HUDEP-2 (cell line): ENCODE results near the gene OPRM1.

ENCODE experiments used
- DNase-seq, 76 experiments: peaks; one replicate each; lab custom pipeline; 2025; ENCODE audit not compliant: unreplicated experiment in 76 of 76; lab: John Stamatoyannopoulos, UW

OPRM1 gene

GRCh38 chr6:154080461-154081189 is 41.6 kb downstream of the OPRM1 start:
- DNase-seq: no peak

- no peak for DNase-seq
Measured at GRCh38 chr6:154086510-154086909, 47.5 kb downstream of the OPRM1 start.

DNA sequence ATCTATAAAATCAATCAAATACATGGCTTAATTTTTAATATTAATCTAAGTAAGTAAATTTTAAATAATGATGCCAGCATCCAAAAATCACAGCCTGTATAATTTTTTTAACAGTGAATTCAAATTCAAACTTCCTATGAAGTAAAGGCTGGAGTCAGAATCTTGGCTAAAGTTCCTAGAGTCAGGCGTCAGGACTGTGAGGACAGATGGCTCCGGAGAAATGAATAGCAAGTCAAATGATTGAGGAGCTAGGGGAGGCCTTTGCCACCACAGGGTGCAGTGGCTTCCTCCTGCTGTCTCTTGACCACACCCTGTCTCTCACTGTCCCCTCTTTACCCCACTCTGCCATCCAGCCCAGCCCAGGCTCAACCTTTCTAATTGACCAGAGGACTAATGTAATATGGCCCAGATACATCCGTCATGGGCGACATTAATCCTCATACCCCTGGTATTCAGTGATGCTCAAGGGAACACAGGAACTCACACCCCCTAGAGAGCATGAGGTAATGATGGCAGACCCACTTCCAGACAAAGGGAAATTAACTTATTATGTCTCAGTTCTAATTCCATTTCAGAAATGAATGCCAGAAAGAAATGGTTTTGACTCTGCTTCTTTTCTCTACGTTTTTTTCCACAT is 53.4 kb downstream of the OPRM1 start:
- DNase-seq: no peak

- no peak for DNase-seq
Measured at GRCh38 chr6:154093231-154094044, 54.4 kb downstream of the OPRM1 start.

- no peak for DNase-seq
Measured at GRCh38 chr6:154095571-154095970, 56.5 kb downstream of the OPRM1 start.

DNA sequence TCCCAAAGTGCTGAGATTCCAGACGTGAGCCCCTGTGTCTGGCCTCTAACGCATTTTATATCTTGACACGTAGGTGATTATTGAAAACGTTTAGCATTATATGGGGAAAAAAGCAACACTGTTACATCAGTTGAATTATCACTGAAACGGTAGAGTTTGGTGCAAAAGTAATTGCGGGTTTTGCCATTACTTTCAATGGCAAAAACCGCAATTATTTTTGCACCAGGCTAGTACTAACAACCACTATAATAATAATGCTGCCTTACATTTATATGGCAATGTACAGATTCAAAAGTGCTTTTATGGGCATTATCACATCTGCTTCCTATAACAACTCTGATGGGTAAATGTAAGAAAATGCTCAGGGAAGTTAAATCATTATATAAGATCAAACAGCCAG is 57.3 kb downstream of the OPRM1 start:
- no peak for DNase-seq

DNA sequence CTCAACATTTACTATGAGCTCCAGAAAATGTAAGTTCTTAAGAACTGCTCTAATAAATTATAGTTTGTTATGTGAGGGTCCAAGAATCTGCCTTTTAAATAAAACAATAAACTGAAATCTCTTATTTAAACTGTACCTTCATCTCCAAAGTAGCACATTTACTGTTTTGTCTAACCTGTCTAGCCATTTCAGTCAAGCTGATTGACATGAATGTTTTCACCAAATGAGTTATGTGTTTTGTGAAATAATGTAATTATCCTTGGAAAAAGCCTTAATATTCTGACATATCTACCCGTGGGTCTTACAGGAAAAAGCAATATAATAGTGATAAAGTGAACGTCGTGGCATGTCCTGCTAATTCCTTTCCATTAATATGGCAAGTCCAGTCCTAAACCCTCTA is 57.8 kb downstream of the OPRM1 start:
- DNase-seq: no peak

GRCh38 chr6:154099211-154099610 is 60.2 kb downstream of the OPRM1 start:
- no peak for DNase-seq

DNA sequence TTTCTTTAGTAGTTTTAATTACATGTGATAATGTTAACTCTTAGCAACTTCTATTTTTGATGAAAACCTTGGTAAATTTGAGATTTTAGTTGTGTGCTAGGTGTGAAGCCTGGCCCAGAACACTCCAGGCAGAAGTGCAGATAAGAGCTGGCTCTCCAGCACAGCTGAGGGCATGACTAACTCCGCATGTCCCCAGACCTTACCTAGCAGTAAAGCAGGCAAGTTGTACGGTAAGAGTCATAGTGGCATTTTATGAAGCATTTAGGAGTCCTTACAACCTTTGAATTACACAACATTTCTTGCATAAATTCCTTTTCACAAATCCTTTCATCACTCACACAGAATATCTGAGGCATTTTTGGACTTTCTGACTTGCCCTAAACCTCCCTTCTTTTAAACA is 67.2 kb downstream of the OPRM1 start:
- no peak for DNase-seq

DNA sequence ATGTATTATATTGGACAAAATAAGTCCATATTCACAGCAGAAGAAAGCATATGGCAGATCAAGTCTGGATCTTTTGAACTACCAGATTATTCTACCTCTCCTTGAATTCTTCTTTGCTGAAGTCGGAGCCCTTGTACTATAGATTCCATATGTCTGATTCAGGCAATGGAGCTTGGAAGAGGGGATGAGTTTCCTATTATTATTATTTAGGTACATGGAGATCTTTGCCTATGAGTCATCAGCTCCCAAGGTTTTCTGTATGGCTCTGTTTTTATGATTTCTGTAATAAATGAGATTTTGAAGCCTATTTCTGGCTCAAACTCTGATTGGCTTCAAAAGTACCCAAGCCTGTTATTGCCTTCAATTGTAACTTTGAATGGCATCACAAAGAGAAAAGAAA is 72.0 kb downstream of the OPRM1 start:
- DNase-seq: no peak

GRCh38 chr6:154112181-154112809 is 73.3 kb downstream of the OPRM1 start:
- no peak for DNase-seq

DNA sequence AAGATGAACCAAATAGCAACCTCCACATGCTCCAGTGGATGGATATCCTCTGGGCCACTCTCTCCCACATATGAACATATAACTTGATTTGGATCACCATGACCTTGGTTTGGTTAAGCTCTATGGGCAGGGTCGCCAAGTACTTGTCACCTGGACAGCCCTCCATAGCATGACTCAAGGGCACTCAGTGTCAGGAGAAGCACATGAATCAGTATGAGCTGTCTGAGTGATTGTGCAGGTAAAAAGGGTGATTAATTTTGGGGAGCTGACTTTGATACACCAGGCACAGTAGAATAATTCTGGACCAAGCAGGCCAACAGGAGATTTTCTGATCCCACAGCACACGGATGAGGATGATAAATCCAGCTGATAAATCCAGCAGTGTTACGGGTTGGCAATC is 74.4 kb downstream of the OPRM1 start:
- DNase-seq: no peak

GRCh38 chr6:154117485-154117884 is 78.4 kb downstream of the OPRM1 start:
- no peak for DNase-seq

DNA sequence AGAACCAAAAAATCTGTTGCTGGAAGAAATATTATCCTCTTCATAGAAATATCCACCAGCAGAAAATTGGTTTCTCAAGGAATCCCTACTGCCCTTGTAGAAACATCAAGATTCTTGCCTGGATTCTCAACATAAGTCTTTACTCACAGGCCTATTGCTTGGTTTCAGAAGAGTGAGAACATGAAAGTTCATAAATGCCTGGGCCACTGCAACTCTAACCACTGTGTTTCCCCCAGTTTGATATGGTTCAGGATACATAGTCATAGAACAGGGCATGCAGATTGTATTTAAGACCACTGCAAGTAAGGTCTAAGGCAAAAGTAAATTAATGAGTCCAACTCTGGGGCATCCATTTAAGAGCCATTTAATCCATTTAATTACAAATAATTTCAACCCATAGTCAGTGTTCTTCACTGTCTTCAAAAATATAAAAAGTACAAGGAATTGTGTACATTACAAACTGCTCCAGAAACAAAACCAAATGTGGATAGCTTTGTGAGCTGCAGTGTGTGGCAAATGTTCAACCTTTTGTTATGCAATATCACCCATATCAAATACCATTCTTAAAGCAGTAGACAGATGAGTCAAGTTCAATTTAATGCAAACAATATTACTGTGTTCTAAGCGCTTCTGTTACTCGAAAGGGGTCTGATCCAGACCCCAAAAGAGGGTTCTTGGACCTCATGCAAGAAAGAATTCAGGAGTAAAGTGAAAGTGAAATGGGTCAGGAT is 83.3 kb downstream of the OPRM1 start:
- DNase-seq: no peak

DNA sequence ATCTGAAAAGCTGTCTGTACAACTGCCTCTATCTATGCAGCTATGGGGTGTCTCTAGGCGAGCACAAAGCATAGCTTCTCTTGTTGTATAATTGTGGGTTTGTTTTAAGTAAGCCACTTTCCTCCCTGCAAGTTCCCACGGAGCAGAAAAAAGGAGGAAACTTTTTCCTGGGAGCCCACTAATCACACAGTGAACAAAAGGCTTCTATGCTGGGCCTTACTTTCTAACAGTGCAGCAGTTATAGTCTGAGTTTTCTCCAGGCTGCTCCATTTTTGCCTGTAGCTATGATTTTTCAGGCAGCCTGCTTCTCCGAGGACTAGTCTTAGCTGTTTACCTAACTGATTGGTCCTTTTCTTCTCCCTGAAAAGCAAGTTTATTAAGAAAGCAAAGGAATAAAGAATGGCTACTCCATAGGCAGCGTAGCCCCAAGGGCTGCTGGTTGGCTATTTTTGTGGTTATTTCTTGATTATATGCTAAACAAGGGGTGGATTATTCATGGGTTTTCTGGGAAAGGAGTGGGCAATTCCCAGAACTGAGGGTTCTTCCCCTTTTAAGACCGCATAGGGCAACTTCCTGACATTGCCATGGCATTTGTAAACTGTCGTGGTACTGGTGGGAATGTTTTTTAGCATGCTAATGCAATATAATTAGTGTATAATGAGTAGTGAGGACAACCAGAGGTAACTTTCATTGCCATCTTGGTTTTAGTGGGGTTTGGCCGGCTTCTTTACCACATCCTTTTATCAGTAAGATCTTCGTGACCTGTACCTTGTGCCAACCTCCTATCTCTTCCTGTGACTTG is 84.3 kb downstream of the OPRM1 start:
- no peak for DNase-seq

GRCh38 chr6:154125421-154125820 is 86.4 kb downstream of the OPRM1 start:
- no peak for DNase-seq

DNA sequence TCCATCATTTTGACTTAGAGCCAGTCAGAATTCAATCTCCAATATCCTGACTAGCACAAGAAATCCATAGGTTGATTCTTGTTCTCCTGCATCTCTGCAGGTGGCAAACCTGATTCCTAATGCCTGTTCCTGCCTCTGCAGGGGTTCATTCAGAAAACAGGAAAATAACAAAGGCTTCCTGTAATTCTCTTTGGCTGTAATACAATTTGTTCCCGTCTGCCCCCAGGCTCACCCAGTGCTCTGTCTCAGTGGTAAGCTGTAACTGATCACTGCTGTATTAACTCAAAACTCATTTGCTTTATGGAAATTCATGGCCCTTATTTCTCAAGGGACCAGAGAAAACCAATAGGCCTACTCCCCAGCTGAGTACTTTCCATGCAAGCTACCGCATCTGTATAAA is 88.6 kb downstream of the OPRM1 start:
- no peak for DNase-seq

DNA sequence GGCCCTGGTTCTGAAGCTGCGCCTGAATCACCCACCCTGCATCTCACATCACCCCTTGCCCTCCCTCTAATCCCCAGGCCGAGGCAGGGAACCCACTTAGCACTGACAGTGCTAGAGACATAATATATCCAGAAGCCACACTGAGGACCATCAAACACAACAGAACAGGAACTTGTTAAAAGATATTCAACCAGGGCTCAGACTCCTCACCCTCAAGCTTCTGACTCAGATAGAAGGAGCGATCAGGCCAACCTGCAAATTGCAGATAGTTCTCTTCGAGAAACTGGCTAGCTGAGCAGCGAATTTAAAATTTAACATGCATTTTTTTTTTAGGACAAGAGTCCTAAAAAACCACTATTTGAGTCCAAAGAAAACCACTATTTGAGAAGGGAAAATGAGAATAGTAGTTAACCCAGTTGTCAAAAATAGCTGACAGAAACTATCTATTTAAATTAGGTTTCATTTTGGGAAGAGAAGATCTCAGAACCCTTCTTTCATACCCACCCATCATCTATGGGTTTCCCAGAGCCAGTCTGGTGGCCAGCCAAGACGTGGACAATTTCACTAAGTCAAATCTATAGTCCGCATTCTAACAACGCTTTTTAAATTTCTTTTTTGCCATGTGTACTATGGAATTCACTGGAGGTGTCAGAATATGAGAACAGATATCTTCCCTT is 95.6 kb downstream of the OPRM1 start:
- no peak for DNase-seq

GRCh38 chr6:154138793-154139192 is 99.8 kb downstream of the OPRM1 start:
- DNase-seq: no peak
